ENCODE measurements around the gene CSTF1.

DNA sequence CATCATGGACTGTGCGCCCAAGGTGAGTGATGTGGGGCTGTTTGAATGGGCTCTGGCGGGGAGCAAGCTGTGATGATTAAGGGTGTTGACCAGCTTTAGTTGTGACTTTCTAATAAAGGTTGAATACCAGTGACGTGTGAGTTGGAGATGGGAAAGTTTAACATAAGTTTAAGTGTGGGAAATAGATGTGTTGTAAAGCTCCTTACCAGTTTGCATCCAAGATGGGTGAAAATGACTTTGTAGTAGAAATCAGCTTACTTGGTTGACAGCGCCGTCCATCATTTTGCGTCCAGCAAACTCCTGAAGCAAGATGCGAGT is 20.0 kb downstream of the CSTF1 start:
- TF ChIP-seq CTCF (IDR thresholded peaks at IDR 0.05): no peak
- TF ChIP-seq POLR2AphosphoS5 (IDR thresholded peaks at IDR 0.05): no peak
- TF ChIP-seq POLR2A (IDR thresholded peaks at IDR 0.05): no peak

Measured in suprapubic skin (tissue), 4 donors.